Astrocyte (in vitro differentiated cells and primary cell): Measurements from ENCODE around the gene CTXN2. TPM values are rescaled to one million over a fixed set of nuclear protein-coding genes. Genes with fewer than 3 reads are reported as not detected.

ENCODE experiments used
- DNase-seq: peaks from one replicate; pipeline ENCODE4 v3.0.0-alpha.2; 2010; ENCODE audit warnings: low read depth
- FAIRE-seq: peaks from 2 replicates; lab custom pipeline; 2011; peaks lifted over from hg19 to GRCh38; lab: Jason Lieb, UNC
- H2AFZ ChIP-seq: 2 replicates; pipeline ENCODE4 v1.6.0; 2012; ENCODE audit warnings: low read depth, low read length, inconsistent platforms
- H3K27ac ChIP-seq: 2 replicates; pipeline ENCODE4 v1.5.1; 2011; ENCODE audit warnings: low read depth, low read length, inconsistent platforms
- H3K27me3 ChIP-seq: 2 replicates; pipeline ENCODE4 v1.6.0; 2011; ENCODE audit warnings: low read length, inconsistent platforms; ENCODE audit not compliant: insufficient read depth
- H3K36me3 ChIP-seq: 2 replicates; pipeline ENCODE4 v1.5.1; 2011; ENCODE audit warnings: low read length, inconsistent platforms; ENCODE audit not compliant: insufficient read depth
- H3K4me1 ChIP-seq: 2 replicates; pipeline ENCODE4 v1.5.1; 2011; ENCODE audit warnings: low read length, inconsistent platforms; ENCODE audit not compliant: insufficient read depth
- H3K4me2 ChIP-seq: 2 replicates; pipeline ENCODE4 v1.6.0; 2012; ENCODE audit warnings: low read length, inconsistent platforms
- H3K4me3 ChIP-seq: 2 replicates; pipeline ENCODE4 v1.5.1; 2011; ENCODE audit warnings: low read depth, mild to moderate bottlenecking, low read length, inconsistent platforms; ENCODE audit not compliant: insufficient read depth
- H3K79me2 ChIP-seq: 2 replicates; pipeline ENCODE4 v1.6.0; 2012; ENCODE audit warnings: mild to moderate bottlenecking, low read length, inconsistent platforms; ENCODE audit not compliant: insufficient read depth
- H3K9ac ChIP-seq: 2 replicates; pipeline ENCODE4 v1.6.0; 2012; ENCODE audit warnings: mild to moderate bottlenecking, low read length, inconsistent platforms
- H3K9me3 ChIP-seq: 2 replicates; pipeline ENCODE4 v1.5.1; 2012; ENCODE audit warnings: low read depth, mild to moderate bottlenecking, low read length, inconsistent platforms; ENCODE audit not compliant: insufficient read depth
- H4K20me1 ChIP-seq: 2 replicates; pipeline ENCODE4 v1.6.0; 2012; ENCODE audit warnings: low read length, inconsistent platforms; ENCODE audit not compliant: insufficient read depth
- H3K27ac Mint-ChIP-seq: one replicate; pipeline ENCODE4 v1.8.0; 2021; ENCODE audit warnings: mild to moderate bottlenecking, mixed read lengths; ENCODE audit not compliant: unreplicated experiment
- H3K27me3 Mint-ChIP-seq: one replicate; pipeline ENCODE4 v1.8.0; 2021; ENCODE audit warnings: low read depth, mixed read lengths; ENCODE audit not compliant: unreplicated experiment
- H3K36me3 Mint-ChIP-seq: one replicate; pipeline ENCODE4 v1.8.0; 2021; ENCODE audit warnings: low read depth, mixed read lengths; ENCODE audit not compliant: unreplicated experiment
- H3K4me1 Mint-ChIP-seq: one replicate; pipeline ENCODE4 v1.8.0; 2021; ENCODE audit warnings: low read depth, mixed read lengths; ENCODE audit not compliant: unreplicated experiment
- H3K4me3 Mint-ChIP-seq: one replicate; pipeline ENCODE4 v1.8.0; 2021; ENCODE audit warnings: mild to moderate bottlenecking, moderate library complexity, mixed read lengths; ENCODE audit not compliant: unreplicated experiment
- H3K9me3 Mint-ChIP-seq: one replicate; pipeline ENCODE4 v1.8.0; 2021; ENCODE audit warnings: mild to moderate bottlenecking, mixed read lengths; ENCODE audit not compliant: unreplicated experiment
- CTCF ChIP-seq: IDR thresholded peaks from 2 replicates; pipeline ENCODE4 v1.5.1; 2011; ENCODE audit warnings: low read depth, mild to moderate bottlenecking, inconsistent platforms, low read length, moderate library complexity; ENCODE audit not compliant: insufficient read depth
- EZH2 ChIP-seq: IDR thresholded peaks from 2 replicates; pipeline ENCODE4 v1.6.1; 2012; ENCODE audit warnings: mild to moderate bottlenecking, low read length, inconsistent platforms; ENCODE audit not compliant: insufficient read depth
- total RNA-seq: library from RNA; stranded (reverse); gene quantifications from 2 replicates; pipeline ENCODE4 v1.2.1, GENCODE V29; 2021

The CTXN2 gene
- total RNA-seq, 1 donor from 2014 or later: not detected

GRCh38 chr15:48153526-48153925 is 37.9 kb upstream of the CTXN2 start:
- peaks cover 6% of the 10 kb centered on the region for H3K4me1 Mint-ChIP-seq
- H3K4me2 ChIP-seq: no peak overlapping the region
- no peak overlapping the region for H3K4me3 ChIP-seq
- no peak overlapping the region for H3K27ac ChIP-seq
- H3K27me3 Mint-ChIP-seq: no peaks in the 10 kb centered on the region
- H3K36me3 Mint-ChIP-seq: no peaks in the 10 kb centered on the region
- TF ChIP-seq EZH2: no peak
- no peak for TF ChIP-seq CTCF
- FAIRE-seq (no peak), DNase-seq (no peak)
- no peaks in the 10 kb centered on the region for H3K27me3 ChIP-seq
- no peaks in the 10 kb centered on the region for H3K9me3 Mint-ChIP-seq
- no peak overlapping the region for H3K4me3 Mint-ChIP-seq
- H2AFZ ChIP-seq: no peak overlapping the region
- no peaks in the 10 kb centered on the region for H3K79me2 ChIP-seq
- no peaks in the 10 kb centered on the region for H3K36me3 ChIP-seq
- no peaks in the 10 kb centered on the region for H3K9me3 ChIP-seq
- no peak overlapping the region for H3K27ac Mint-ChIP-seq
- H3K9ac ChIP-seq: no peak overlapping the region
- H4K20me1 ChIP-seq: no peaks in the 10 kb centered on the region
- peaks cover 4% of the 10 kb centered on the region for H3K4me1 ChIP-seq

- H3K9me3 ChIP-seq: no peaks in the 10 kb centered on the region
- H3K79me2 ChIP-seq: peaks cover 28% of the 10 kb centered on the region
- no peaks in the 10 kb centered on the region for H3K36me3 Mint-ChIP-seq
- H3K36me3 ChIP-seq: no peaks in the 10 kb centered on the region
- no peaks in the 10 kb centered on the region for H3K27me3 ChIP-seq
- H4K20me1 ChIP-seq: no peaks in the 10 kb centered on the region
- H3K27ac Mint-ChIP-seq: no peak overlapping the region
- no peak overlapping the region for H3K4me2 ChIP-seq
- no peak overlapping the region for H3K4me3 ChIP-seq
- H3K27me3 Mint-ChIP-seq: no peaks in the 10 kb centered on the region
- DNase-seq (no peak), FAIRE-seq (no peak)
- TF ChIP-seq CTCF (no peak), EZH2 (no peak)
- H3K27ac ChIP-seq: no peak overlapping the region
- H3K4me1 ChIP-seq: no peaks in the 10 kb centered on the region
- H2AFZ ChIP-seq: no peak overlapping the region
- H3K4me1 Mint-ChIP-seq: no peaks in the 10 kb centered on the region
- no peak overlapping the region for H3K9ac ChIP-seq
- H3K9me3 Mint-ChIP-seq: no peaks in the 10 kb centered on the region
- H3K4me3 Mint-ChIP-seq: no peak overlapping the region
Measured at GRCh38 chr15:48168616-48169015, 22.8 kb upstream of the CTXN2 start.

GRCh38 chr15:48170981-48171380 is 20.5 kb upstream of the CTXN2 start:
- Mint-ChIP-seq H3K27ac (no peak overlapping the region), H3K27me3 (no peaks in the 10 kb centered on the region), H3K36me3 (no peaks in the 10 kb centered on the region), H3K4me3 (no peak overlapping the region), H3K4me1 (no peaks in the 10 kb centered on the region), H3K9me3 (no peaks in the 10 kb centered on the region)
- no peak for FAIRE-seq
- Histone ChIP-seq H3K27me3 (no peaks in the 10 kb centered on the region), H3K9me3 (no peaks in the 10 kb centered on the region), H2AFZ (no peak overlapping the region), H3K36me3 (no peaks in the 10 kb centered on the region), H3K79me2 (peaks cover 51% of the 10 kb centered on the region), H4K20me1 (no peaks in the 10 kb centered on the region), H3K27ac (no peak overlapping the region), H3K9ac (no peak overlapping the region), H3K4me2 (no peak overlapping the region), H3K4me3 (no peak overlapping the region), H3K4me1 (no peaks in the 10 kb centered on the region)
- DNase-seq: no peak
- TF ChIP-seq CTCF (no peak), EZH2 (no peak)
